ENCODE results near the gene IL1RAPL1.

The IL1RAPL1 gene

GRCh38 chrX:28884823-28885222, 297.6 kb downstream of the IL1RAPL1 start:
- TF ChIP-seq CTCF (IDR thresholded peaks at IDR 0.05; ENCODE audit: low read depth, low read length, missing control alignments), result no peak
- DNase-seq (ENCODE audit: low read depth), result no peak
- in situ Hi-C loops (cut with HindIII; ENCODE audit: low sequenced_read_pairs), result no loop called here
- no peak overlapping the region for H3K4me3 ChIP-seq (ENCODE audit: low read depth, low read length)

- no peak for TF ChIP-seq CTCF (IDR thresholded peaks at IDR 0.05; ENCODE audit: low read depth, low read length, missing control alignments)
- DNase-seq (ENCODE audit: low read depth), result no peak
- in situ Hi-C loops (cut with HindIII; ENCODE audit: low sequenced_read_pairs), result no loop called here
- H3K4me3 ChIP-seq (ENCODE audit: low read depth, low read length), result no peak overlapping the region
These were observed 301.2 kb downstream of the IL1RAPL1 start for GRCh38 chrX:28888416-28888815.

- DNase-seq (ENCODE audit: low read depth), result no peak
- H3K4me3 ChIP-seq (ENCODE audit: low read depth, low read length), result no peak overlapping the region
- no peak for TF ChIP-seq CTCF (IDR thresholded peaks at IDR 0.05; ENCODE audit: low read depth, low read length, missing control alignments)
- in situ Hi-C loops (cut with HindIII; ENCODE audit: low sequenced_read_pairs), result no loop called here
These were observed 302.4 kb downstream of the IL1RAPL1 start for GRCh38 chrX:28889591-28890090.

GRCh38 chrX:28901637-28902036, 314.4 kb downstream of the IL1RAPL1 start:
- TF ChIP-seq CTCF (IDR thresholded peaks at IDR 0.05; ENCODE audit: low read depth, low read length, missing control alignments), result no peak
- in situ Hi-C loops (cut with HindIII; ENCODE audit: low sequenced_read_pairs), result no loop called here
- DNase-seq (ENCODE audit: low read depth), result no peak
- H3K4me3 ChIP-seq (ENCODE audit: low read depth, low read length), result no peak overlapping the region

- in situ Hi-C loops (cut with HindIII; ENCODE audit: low sequenced_read_pairs), result no loop called here
- no peak for TF ChIP-seq CTCF (IDR thresholded peaks at IDR 0.05; ENCODE audit: low read depth, low read length, missing control alignments)
- no peak for DNase-seq (ENCODE audit: low read depth)
- no peak overlapping the region for H3K4me3 ChIP-seq (ENCODE audit: low read depth, low read length)
These were observed 323.2 kb downstream of the IL1RAPL1 start for GRCh38 chrX:28910487-28910886.

GRCh38 chrX:28920153-28920943, 333.1 kb downstream of the IL1RAPL1 start:
- H3K4me3 ChIP-seq (ENCODE audit: low read depth, low read length), result no peak overlapping the region
- no peak for TF ChIP-seq CTCF (IDR thresholded peaks at IDR 0.05; ENCODE audit: low read depth, low read length, missing control alignments)
- DNase-seq (ENCODE audit: low read depth), result no peak
- in situ Hi-C loops (cut with HindIII; ENCODE audit: low sequenced_read_pairs), result no loop called here
